ENCODE data around the gene LRRC14B. TPM values are rescaled to one million over a fixed set of nuclear protein-coding genes. Genes with fewer than 3 reads are reported as not detected.
"Not testable (repeated sequence)": the region's sequence is repeated elsewhere in the genome, so short reads cannot be mapped to it uniquely, and the experiment has no call there.

The LRRC14B gene
- total RNA-seq, 2 donors from 2014 or later = not detected

GRCh38 chr5:199197-199949 lies 8.1 kb downstream of the LRRC14B start:
- no peak for ATAC-seq
- DNase-seq = no peak
- intact Hi-C loops (cut with DNase I, micrococcal nuclease) = no loop called here

GRCh38 chr5:199950-200645 lies 8.8 kb downstream of the LRRC14B start:
- intact Hi-C loops (cut with DNase I, micrococcal nuclease) = no loop called here
- ATAC-seq (no peak), DNase-seq (no peak)

- DNase-seq (no peak), ATAC-seq (no peak)
- intact Hi-C loops (cut with DNase I, micrococcal nuclease) = no loop called here
Observed at GRCh38 chr5:200985-201384, 9.7 kb downstream of the LRRC14B start.

- ATAC-seq = no peak
- intact Hi-C loops (cut with DNase I, micrococcal nuclease) = no loop called here
- DNase-seq = no peak
Observed at GRCh38 chr5:201672-202071, 10.4 kb downstream of the LRRC14B start.

GRCh38 chr5:203246-203930 lies 12.1 kb downstream of the LRRC14B start:
- DNase-seq = no peak
- ATAC-seq = no peak
- intact Hi-C loops (cut with DNase I, micrococcal nuclease) = no loop called here

- ATAC-seq (no peak), DNase-seq (no peak)
- intact Hi-C loops (cut with DNase I, micrococcal nuclease) = no loop called here
Observed at GRCh38 chr5:204001-204400, 12.7 kb downstream of the LRRC14B start.

GRCh38 chr5:204462-204861 lies 13.2 kb downstream of the LRRC14B start:
- DNase-seq = no peak
- no peak for ATAC-seq
- intact Hi-C loops (cut with DNase I, micrococcal nuclease) = no loop called here

- intact Hi-C loops (cut with DNase I, micrococcal nuclease) = no loop called here
- DNase-seq = no peak
- ATAC-seq = no peak
Observed at GRCh38 chr5:204966-205670, 13.8 kb downstream of the LRRC14B start.

GRCh38 chr5:206406-206805 lies 15.1 kb downstream of the LRRC14B start:
- intact Hi-C loops (cut with DNase I, micrococcal nuclease) = no loop called here

GRCh38 chr5:206927-207536 lies 15.7 kb downstream of the LRRC14B start:
- ATAC-seq (no peak), DNase-seq (no peak)
- intact Hi-C loops (cut with DNase I, micrococcal nuclease) = no loop called here

More at GRCh38 chr5:206406-206805, 15.1 kb downstream of the LRRC14B start:
- no peak for DNase-seq
- ATAC-seq = no peak

GRCh38 chr5:207599-207998 lies 16.3 kb downstream of the LRRC14B start:
- intact Hi-C loops (cut with DNase I, micrococcal nuclease) = no loop called here
- ATAC-seq (no peak), DNase-seq (no peak)

GRCh38 chr5:208449-209114 lies 17.3 kb downstream of the LRRC14B start:
- ATAC-seq (no peak), DNase-seq (no peak)
- intact Hi-C loops (cut with DNase I, micrococcal nuclease) = no loop called here

GRCh38 chr5:213803-214395 lies 22.6 kb downstream of the LRRC14B start:
- intact Hi-C loops (cut with DNase I, micrococcal nuclease) = no loop called here
- ATAC-seq = no peak
- no peak for DNase-seq

GRCh38 chr5:215256-215655 lies 24.0 kb downstream of the LRRC14B start:
- intact Hi-C loops (cut with DNase I, micrococcal nuclease); ATAC-seq; DNase-seq: not testable (repeated sequence)

GRCh38 chr5:216076-216475 lies 24.8 kb downstream of the LRRC14B start:
- intact Hi-C loops (cut with DNase I, micrococcal nuclease); DNase-seq; ATAC-seq: not testable (repeated sequence)

- DNase-seq = peak; percentile 95 to 98
- peak; percentile 87 for ATAC-seq
Observed at GRCh38 chr5:217494-218456, 26.5 kb downstream of the LRRC14B start, which contains the start of the genes CCDC127 and SDHA. TSS of gene CCDC127 (minus strand) at chr5:218153. CDS start at chr5:216849, 1,304 bp downstream. TSS of gene SDHA (plus strand) at chr5:218320. CDS start at chr5:218356, 36 bp downstream.

More at GRCh38 chr5:217494-218456, 26.5 kb downstream of the LRRC14B start, which contains the start of the genes CCDC127 and SDHA:
- intact Hi-C loops (cut with DNase I, micrococcal nuclease) = not testable (repeated sequence)

All from left colon (tissue), 2 donors.